ENCODE measurements around the gene USP3.
A peak's percentile ranks its signal among the peaks of the same experiment; 100 is the strongest.
"Not testable (repeated sequence)": the region's sequence is repeated elsewhere in the genome, so short reads cannot be mapped to it uniquely, and the experiment has no call there.

The USP3 gene

DNA sequence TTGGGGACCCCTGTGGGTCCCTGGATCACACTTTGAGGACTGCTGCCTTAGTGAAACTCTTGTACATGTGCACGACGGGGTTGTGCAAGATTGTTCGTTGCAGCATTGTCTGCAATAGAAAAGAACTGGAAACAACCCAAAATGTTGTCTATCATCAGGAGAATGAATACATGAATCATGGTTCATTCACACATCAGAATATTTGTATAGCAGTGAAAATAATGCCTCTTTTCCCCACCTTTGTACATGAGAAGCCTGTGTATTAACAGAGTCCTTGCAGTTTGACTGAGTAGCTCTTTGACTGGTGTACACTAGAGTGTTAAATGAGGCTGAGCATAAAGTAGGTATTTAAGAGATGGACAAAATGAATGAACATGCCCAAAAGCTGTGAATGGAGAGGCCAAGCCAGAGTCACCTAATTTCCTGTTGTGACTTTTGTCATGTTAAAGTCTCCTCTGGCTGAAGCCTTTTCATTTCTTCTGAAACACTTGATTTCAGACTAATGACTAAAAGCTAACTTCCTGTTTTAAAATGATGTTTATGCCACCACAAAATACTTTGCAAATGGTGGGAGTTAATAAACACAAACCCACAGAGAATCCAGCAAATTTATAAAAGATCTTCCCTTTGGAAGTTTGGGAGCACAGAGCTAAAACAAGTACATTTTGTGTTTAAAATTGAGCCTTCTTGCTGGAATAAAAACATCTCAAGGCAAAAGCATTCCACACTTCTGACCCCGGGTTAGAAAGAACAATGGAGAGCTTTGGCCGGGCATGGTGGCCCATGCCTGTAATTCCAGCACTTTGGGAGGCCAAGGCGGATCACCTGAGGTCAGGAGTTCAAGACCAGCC lies 20.6 kb upstream of the USP3 start:
- Histone ChIP-seq H3K79me2 (ENCODE audit: control insufficient read depth, low read length) (no peaks in the 10 kb centered on the region), H3K4me2 (ENCODE audit: low read length) (peak overlapping the region; percentile 4; the same call in 1 of the 2 replicates), H3F3A (ENCODE audit: control insufficient read depth, insufficient read depth) (peaks cover 4% of the 10 kb centered on the region; the same call in 1 of the 2 replicates), H3K27me3 (ENCODE audit: control insufficient read depth, low read length) (no peaks in the 10 kb centered on the region), H3K9me2 (replicated peaks; ENCODE audit: control insufficient read depth, low read length) (no peaks in the 10 kb centered on the region), H3K4me3 (ENCODE audit: low read length) (no peak overlapping the region), H3K27ac (ENCODE audit: low read depth, low read length) (no peak overlapping the region), H3K9me3 (ENCODE audit: control insufficient read depth, insufficient read depth, low read length) (no peaks in the 10 kb centered on the region), H4K20me1 (ENCODE audit: control insufficient read depth, insufficient read depth, low read depth, low read length) (no peaks in the 10 kb centered on the region), H3K36me3 (ENCODE audit: control insufficient read depth, low read length) (no peaks in the 10 kb centered on the region), H3K4me1 (ENCODE audit: control insufficient read depth, low read length) (peaks cover 49% of the 10 kb centered on the region)
- TF ChIP-seq, protein P1, sequence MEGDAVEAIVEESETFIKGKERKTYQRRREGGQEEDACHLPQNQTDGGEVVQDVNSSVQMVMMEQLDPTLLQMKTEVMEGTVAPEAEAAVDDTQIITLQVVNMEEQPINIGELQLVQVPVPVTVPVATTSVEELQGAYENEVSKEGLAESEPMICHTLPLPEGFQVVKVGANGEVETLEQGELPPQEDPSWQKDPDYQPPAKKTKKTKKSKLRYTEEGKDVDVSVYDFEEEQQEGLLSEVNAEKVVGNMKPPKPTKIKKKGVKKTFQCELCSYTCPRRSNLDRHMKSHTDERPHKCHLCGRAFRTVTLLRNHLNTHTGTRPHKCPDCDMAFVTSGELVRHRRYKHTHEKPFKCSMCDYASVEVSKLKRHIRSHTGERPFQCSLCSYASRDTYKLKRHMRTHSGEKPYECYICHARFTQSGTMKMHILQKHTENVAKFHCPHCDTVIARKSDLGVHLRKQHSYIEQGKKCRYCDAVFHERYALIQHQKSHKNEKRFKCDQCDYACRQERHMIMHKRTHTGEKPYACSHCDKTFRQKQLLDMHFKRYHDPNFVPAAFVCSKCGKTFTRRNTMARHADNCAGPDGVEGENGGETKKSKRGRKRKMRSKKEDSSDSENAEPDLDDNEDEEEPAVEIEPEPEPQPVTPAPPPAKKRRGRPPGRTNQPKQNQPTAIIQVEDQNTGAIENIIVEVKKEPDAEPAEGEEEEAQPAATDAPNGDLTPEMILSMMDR (IDR thresholded peaks at IDR 0.05; ENCODE audit: low read depth, low read length, poor library complexity, severe bottlenecking) = no peak
- no peak for TF ChIP-seq EZH2phosphoT487 (IDR thresholded peaks at IDR 0.05; ENCODE audit: borderline replicate concordance, low read length)

- Histone ChIP-seq H3K27ac (ENCODE audit: low read depth, low read length) (no peak overlapping the region), H3K27me3 (ENCODE audit: control insufficient read depth, low read length) (no peaks in the 10 kb centered on the region), H3K4me3 (ENCODE audit: low read length) (no peak overlapping the region), H4K20me1 (ENCODE audit: control insufficient read depth, insufficient read depth, low read depth, low read length) (no peaks in the 10 kb centered on the region), H3K4me1 (ENCODE audit: control insufficient read depth, low read length) (peaks cover 40% of the 10 kb centered on the region), H3K79me2 (ENCODE audit: control insufficient read depth, low read length) (no peaks in the 10 kb centered on the region), H3K9me2 (replicated peaks; ENCODE audit: control insufficient read depth, low read length) (no peaks in the 10 kb centered on the region), H3K9me3 (ENCODE audit: control insufficient read depth, insufficient read depth, low read length) (no peaks in the 10 kb centered on the region), H3K4me2 (ENCODE audit: low read length) (no peak overlapping the region), H3K36me3 (ENCODE audit: control insufficient read depth, low read length) (no peaks in the 10 kb centered on the region), H3F3A (ENCODE audit: control insufficient read depth, insufficient read depth) (0 out of 2 replicates have a peak, but pooled peaks cover 4% of the 10 kb centered on the region)
- TF ChIP-seq EZH2phosphoT487 (IDR thresholded peaks at IDR 0.05; ENCODE audit: borderline replicate concordance, low read length) = no peak
- TF ChIP-seq, protein P1 (IDR thresholded peaks at IDR 0.05; ENCODE audit: low read depth, low read length, poor library complexity, severe bottlenecking) = no peak
These were observed 19.8 kb upstream of the USP3 start for GRCh38 chr15:63484433-63485186.

DNA sequence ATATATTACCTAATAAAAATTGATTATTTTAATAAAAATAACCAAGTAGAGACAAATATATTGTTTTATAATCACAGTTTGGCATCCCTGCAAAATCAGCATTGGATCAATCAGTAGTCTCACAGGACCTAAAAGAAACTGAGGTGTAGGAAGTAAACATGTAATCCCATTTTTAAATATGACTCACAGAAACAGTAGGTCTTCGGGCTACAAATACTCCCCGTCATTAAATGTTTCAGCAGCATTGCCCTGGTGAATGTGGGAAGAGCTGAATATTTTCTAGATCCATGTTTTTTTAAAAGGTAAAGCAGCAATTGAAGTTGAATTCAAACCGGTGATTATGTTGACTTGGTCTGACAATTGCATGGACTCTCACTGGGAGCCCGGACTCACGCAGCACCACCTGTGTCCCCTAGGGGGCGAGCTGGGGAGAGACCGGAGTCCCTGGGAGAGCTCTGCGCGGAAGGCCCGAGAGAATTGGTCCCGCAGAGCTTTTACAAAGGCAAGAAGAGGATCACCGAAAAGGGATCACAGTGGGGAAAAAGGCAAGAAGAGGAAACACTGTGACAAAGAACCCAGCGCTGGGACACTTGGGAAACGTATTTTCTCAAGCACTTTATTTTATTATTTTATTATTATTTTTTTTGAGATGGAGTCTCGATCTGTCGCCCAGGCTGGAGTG lies 17.2 kb upstream of the USP3 start:
- no peaks in the 10 kb centered on the region for H3F3A ChIP-seq (ENCODE audit: control insufficient read depth, insufficient read depth)
- no peaks in the 10 kb centered on the region for H3K9me3 ChIP-seq (ENCODE audit: control insufficient read depth, insufficient read depth, low read length)
- TF ChIP-seq EZH2phosphoT487 (IDR thresholded peaks at IDR 0.05; ENCODE audit: borderline replicate concordance, low read length) = no peak
- TF ChIP-seq, protein P1 (IDR thresholded peaks at IDR 0.05; ENCODE audit: low read depth, low read length, poor library complexity, severe bottlenecking) = peak; percentile 93
- H3K79me2 ChIP-seq (ENCODE audit: control insufficient read depth, low read length) = no peaks in the 10 kb centered on the region
- H3K36me3 ChIP-seq (ENCODE audit: control insufficient read depth, low read length) = no peaks in the 10 kb centered on the region
- no peaks in the 10 kb centered on the region for H3K9me2 ChIP-seq (replicated peaks; ENCODE audit: control insufficient read depth, low read length)
- H3K4me2 ChIP-seq (ENCODE audit: low read length) = peak overlapping the region; percentile 55
- H3K27me3 ChIP-seq (ENCODE audit: control insufficient read depth, low read length) = no peaks in the 10 kb centered on the region
- no peaks in the 10 kb centered on the region for H4K20me1 ChIP-seq (ENCODE audit: control insufficient read depth, insufficient read depth, low read depth, low read length)
- peak overlapping the region; percentile 37 for H3K4me3 ChIP-seq (ENCODE audit: low read length)
- H3K27ac ChIP-seq (ENCODE audit: low read depth, low read length) = no peak overlapping the region
- peaks cover 31% of the 10 kb centered on the region for H3K4me1 ChIP-seq (ENCODE audit: control insufficient read depth, low read length)

GRCh38 chr15:63487758-63488397 lies 16.5 kb upstream of the USP3 start:
- not testable (repeated sequence) for H3K79me2 ChIP-seq (ENCODE audit: control insufficient read depth, low read length); H3F3A ChIP-seq (ENCODE audit: control insufficient read depth, insufficient read depth); H3K4me3 ChIP-seq (ENCODE audit: low read length); H3K27ac ChIP-seq (ENCODE audit: low read depth, low read length); H3K9me2 ChIP-seq (replicated peaks; ENCODE audit: control insufficient read depth, low read length); H4K20me1 ChIP-seq (ENCODE audit: control insufficient read depth, insufficient read depth, low read depth, low read length); H3K27me3 ChIP-seq (ENCODE audit: control insufficient read depth, low read length); H3K36me3 ChIP-seq (ENCODE audit: control insufficient read depth, low read length); H3K4me2 ChIP-seq (ENCODE audit: low read length); H3K9me3 ChIP-seq (ENCODE audit: control insufficient read depth, insufficient read depth, low read length)
- H3K4me1 ChIP-seq (ENCODE audit: control insufficient read depth, low read length) = peaks cover 31% of the 10 kb centered on the region

Data from DOHH2 (cell line).